Mesothelial cell of epicardium (in vitro differentiated cells): Measurements from ENCODE around the gene GRM4. TPM values are rescaled to one million over a fixed set of nuclear protein-coding genes. Genes with fewer than 3 reads are reported as not detected.

ENCODE experiments used
- DNase-seq, 2 experiments: peaks; one replicate each; pipeline ENCODE4 v3.0.0; 2021; ENCODE audit warnings: low spot score in 2 of 2; ENCODE audit not compliant: unreplicated experiment in 2 of 2
- H3K27ac Mint-ChIP-seq: 2 replicates; pipeline ENCODE4 v1.8.0; 2021; ENCODE audit warnings: mixed read lengths
- H3K27me3 Mint-ChIP-seq: 2 replicates; pipeline ENCODE4 v1.8.0; 2021; ENCODE audit warnings: low read depth, mixed read lengths
- H3K36me3 Mint-ChIP-seq: 2 replicates; pipeline ENCODE4 v1.8.0; 2021; ENCODE audit warnings: mixed read lengths
- H3K4me1 Mint-ChIP-seq: 2 replicates; pipeline ENCODE4 v1.8.0; 2021; ENCODE audit warnings: mixed read lengths
- H3K4me3 Mint-ChIP-seq: 2 replicates; pipeline ENCODE4 v1.8.0; 2021; ENCODE audit warnings: mild to moderate bottlenecking, moderate library complexity, mixed read lengths
- H3K9me3 Mint-ChIP-seq: 2 replicates; pipeline ENCODE4 v1.8.0; 2021; ENCODE audit warnings: mixed read lengths
- total RNA-seq: library from RNA; stranded (reverse); gene quantifications from 3 replicates; pipeline ENCODE4 v1.2.1, GENCODE V29; 2021
- TF ChIP-seq, protein P1 (sequence below): fragments of 200-600 bp; sonication (generic); IDR thresholded peaks from one replicate; pipeline ENCODE4 v1.5.0; 2021; ENCODE audit warnings: antibody characterized with exemption; ENCODE audit not compliant: unreplicated experiment

The GRM4 gene
- total RNA-seq, 1 donor from 2014 or later = 0.22 TPM

- Mint-ChIP-seq H3K27me3 (peaks cover 21% of the 10 kb centered on the region), H3K27ac (no peak overlapping the region), H3K4me1 (peaks cover 8% of the 10 kb centered on the region), H3K36me3 (peaks cover 2% of the 10 kb centered on the region), H3K9me3 (peaks cover 4% of the 10 kb centered on the region), H3K4me3 (no peak overlapping the region)
- no peak for DNase-seq
- TF ChIP-seq, protein P1, sequence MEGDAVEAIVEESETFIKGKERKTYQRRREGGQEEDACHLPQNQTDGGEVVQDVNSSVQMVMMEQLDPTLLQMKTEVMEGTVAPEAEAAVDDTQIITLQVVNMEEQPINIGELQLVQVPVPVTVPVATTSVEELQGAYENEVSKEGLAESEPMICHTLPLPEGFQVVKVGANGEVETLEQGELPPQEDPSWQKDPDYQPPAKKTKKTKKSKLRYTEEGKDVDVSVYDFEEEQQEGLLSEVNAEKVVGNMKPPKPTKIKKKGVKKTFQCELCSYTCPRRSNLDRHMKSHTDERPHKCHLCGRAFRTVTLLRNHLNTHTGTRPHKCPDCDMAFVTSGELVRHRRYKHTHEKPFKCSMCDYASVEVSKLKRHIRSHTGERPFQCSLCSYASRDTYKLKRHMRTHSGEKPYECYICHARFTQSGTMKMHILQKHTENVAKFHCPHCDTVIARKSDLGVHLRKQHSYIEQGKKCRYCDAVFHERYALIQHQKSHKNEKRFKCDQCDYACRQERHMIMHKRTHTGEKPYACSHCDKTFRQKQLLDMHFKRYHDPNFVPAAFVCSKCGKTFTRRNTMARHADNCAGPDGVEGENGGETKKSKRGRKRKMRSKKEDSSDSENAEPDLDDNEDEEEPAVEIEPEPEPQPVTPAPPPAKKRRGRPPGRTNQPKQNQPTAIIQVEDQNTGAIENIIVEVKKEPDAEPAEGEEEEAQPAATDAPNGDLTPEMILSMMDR = no peak
Measured at GRCh38 chr6:33989016-33989854, 156.7 kb downstream of the GRM4 start.

DNA sequence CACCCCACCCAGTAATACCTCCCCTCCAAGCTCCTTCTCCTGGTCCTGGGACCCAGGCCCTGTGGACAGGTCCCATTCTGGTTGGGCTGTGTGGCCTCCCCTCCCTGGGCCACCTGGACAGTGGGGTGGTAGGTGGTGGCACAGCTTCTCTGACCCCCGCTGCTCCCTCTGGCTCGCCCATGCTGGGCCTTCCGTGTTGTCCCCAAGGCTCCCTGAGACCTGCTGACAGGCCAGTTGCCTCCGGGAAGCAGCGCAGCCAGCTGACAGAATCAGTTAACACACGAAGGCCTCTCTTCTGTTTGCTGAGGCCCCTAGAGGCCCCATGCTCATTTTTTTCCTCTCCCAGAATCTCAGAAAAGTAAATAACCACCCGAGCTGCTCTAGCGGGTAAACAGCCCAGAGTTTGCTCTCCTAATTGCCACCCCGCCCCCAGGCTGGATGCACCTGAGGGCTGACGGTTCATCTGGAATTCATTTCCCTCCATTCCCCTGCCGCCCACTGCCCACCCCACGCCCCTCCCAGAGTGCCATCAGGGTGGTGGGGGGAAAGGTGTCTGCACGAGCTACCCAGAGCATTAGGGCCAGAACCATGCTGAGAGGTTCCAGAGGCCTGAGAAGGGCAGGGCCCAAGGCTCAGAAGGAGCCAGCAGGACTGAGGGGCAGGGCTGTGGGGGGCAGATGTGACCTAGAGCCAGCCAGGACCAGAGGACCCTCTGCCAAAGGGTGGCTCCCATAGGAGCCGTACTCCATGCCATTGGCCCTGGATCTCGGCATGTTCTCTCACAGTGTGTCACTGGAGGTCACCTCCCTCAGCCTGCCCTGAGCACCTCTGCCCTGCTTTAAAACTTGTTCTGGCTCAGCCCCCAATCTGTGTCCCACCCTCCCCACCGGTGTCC, 157.5 kb downstream of the GRM4 start:
- H3K4me3 Mint-ChIP-seq = no peak overlapping the region
- peaks cover 8% of the 10 kb centered on the region for H3K4me1 Mint-ChIP-seq
- no peak for DNase-seq
- TF ChIP-seq, protein P1 = no peak
- no peak overlapping the region for H3K27ac Mint-ChIP-seq
- H3K36me3 Mint-ChIP-seq = peaks cover 2% of the 10 kb centered on the region
- peaks cover 4% of the 10 kb centered on the region for H3K9me3 Mint-ChIP-seq
- peaks cover 15% of the 10 kb centered on the region for H3K27me3 Mint-ChIP-seq

- H3K27me3 Mint-ChIP-seq = peaks cover 10% of the 10 kb centered on the region
- DNase-seq = no peak
Measured at GRCh38 chr6:33987531-33988021, 158.3 kb downstream of the GRM4 start.

GRCh38 chr6:33985947-33986346, 159.9 kb downstream of the GRM4 start:
- Mint-ChIP-seq H3K27me3 (peaks cover 4% of the 10 kb centered on the region), H3K36me3 (peaks cover 2% of the 10 kb centered on the region), H3K4me1 (peaks cover 8% of the 10 kb centered on the region), H3K27ac (no peak overlapping the region), H3K4me3 (no peak overlapping the region), H3K9me3 (peaks cover 4% of the 10 kb centered on the region)
- TF ChIP-seq, protein P1 = no peak
- no peak for DNase-seq

More at GRCh38 chr6:33987531-33988021, 158.3 kb downstream of the GRM4 start:
- Mint-ChIP-seq H3K9me3 (peaks cover 4% of the 10 kb centered on the region), H3K4me3 (no peak overlapping the region), H3K27ac (no peak overlapping the region), H3K36me3 (peaks cover 2% of the 10 kb centered on the region), H3K4me1 (peaks cover 8% of the 10 kb centered on the region)
- TF ChIP-seq, protein P1 = no peak

DNA sequence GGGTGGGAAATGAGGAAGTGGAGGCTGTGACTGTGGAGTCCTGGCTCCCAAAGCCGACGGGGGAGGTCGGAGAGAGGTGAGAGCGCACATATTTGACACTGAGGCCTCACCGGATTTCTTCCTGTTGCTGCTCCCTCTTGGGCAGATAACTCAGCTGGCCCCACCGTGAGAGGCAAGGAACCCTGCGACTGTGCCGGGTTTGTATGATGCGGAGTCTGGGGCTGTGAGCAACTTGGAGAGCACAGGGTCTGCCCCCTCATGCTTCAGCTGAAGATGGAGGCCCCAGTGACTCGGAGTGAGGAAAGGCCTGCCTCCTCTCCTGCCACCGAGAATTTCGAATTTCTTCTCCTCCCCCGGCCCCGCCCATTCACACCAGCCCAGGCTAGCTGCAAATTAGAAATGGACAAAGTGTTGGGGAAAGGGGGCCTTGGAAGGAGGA, 160.6 kb downstream of the GRM4 start:
- H3K36me3 Mint-ChIP-seq = peaks cover 2% of the 10 kb centered on the region
- peaks cover 4% of the 10 kb centered on the region for H3K9me3 Mint-ChIP-seq
- H3K4me1 Mint-ChIP-seq = peaks cover 8% of the 10 kb centered on the region
- peaks cover 4% of the 10 kb centered on the region for H3K27me3 Mint-ChIP-seq
- TF ChIP-seq, protein P1 = no peak
- H3K4me3 Mint-ChIP-seq = no peak overlapping the region
- no peak for DNase-seq
- no peak overlapping the region for H3K27ac Mint-ChIP-seq
